NCI-H2107 treated with DMSO at 0.1 percent for 48 hours (cell line): ENCODE measurements around the gene MAGOHB.

Source experiments
- DNase-seq: peaks from one replicate; lab custom pipeline; 2025; ENCODE audit not compliant: unreplicated experiment; lab: John Stamatoyannopoulos, UW

The MAGOHB gene

DNA sequence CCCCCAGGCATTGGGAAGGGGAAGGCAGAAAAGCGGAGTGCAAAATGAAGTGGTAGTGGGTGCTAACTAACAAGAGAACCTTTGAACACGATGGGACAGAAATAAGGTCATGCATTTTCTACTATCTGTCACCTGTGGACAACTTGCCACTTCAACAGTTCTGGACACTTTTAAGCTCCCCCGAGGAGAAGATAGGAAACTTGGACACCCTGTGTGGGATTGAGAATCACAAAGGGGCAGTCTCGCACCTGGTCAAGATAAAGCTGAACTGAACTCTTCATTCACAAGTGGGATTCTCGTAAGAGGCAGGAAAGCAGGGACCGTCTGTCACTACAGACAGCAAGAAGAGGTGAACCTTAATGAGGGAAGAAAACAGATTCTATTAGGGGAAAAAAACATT, 56.1 kb downstream of the MAGOHB start:
- DNase-seq = no peak

GRCh38 chr12:10554756-10555481, 58.5 kb downstream of the MAGOHB start:
- no peak for DNase-seq

GRCh38 chr12:10554228-10554755, 59.1 kb downstream of the MAGOHB start:
- no peak for DNase-seq
